ENCODE results near the gene NF1. TPM values are rescaled to one million over a fixed set of nuclear protein-coding genes. Genes with fewer than 3 reads are reported as not detected.

NF1 gene
- total and polyA plus RNA-seq, 4 donors: 8.4 to 116 (median 25.5) TPM

DNA sequence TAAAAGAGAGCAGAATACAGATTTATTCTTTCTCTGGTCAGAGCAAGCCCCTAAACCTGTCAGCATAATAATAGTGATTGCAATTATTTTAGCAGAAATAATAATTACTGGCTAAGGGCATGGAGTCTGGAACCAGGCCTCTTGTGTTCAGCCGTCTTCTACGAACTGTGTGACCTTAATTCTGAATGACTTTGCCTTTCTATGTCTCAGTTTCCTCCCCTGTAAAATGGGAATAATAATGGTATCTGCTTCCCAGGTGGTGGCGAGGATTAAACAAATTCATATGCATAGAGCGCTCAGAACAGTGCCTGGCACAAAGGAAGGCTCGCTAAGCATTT lies 330.1 kb downstream of the NF1 start:
- peaks cover 0 to 2% (median 0%) of the 10 kb centered on the region in 3 donors for H3K27me3 ChIP-seq (ENCODE audit: control insufficient read depth in 3 of 3, insufficient read depth in 3 of 3, low read length in 2 of 3)
- peak overlapping the region in 1 of 2 donors; percentile 46 for H3K27ac ChIP-seq (ENCODE audit: low read depth in 1 of 2, low read length in 1 of 2)
- 65 to 76% methylated on average over 5 of the region's 5 CpGs for WGBS, 2 donors
- no peak for ATAC-seq (ENCODE audit: insufficient read depth, low FRiP score)
- no peak for DNase-seq
- no peak overlapping the region for H3K4me3 ChIP-seq
- H3K9ac ChIP-seq (ENCODE audit: insufficient read depth in 1 of 2, low read length in 2 of 2): no peak overlapping the region
- H3K9me3 ChIP-seq (ENCODE audit: control insufficient read depth in 4 of 4, insufficient read depth in 3 of 4, low read length in 3 of 4): peaks cover 0 to 5% (median 0%) of the 10 kb centered on the region in 4 donors
- no peaks in the 10 kb centered on the region for H3K36me3 ChIP-seq (ENCODE audit: control insufficient read depth in 4 of 4, insufficient read depth in 4 of 4, low read length in 4 of 4)
- H3K4me1 ChIP-seq (ENCODE audit: control insufficient read depth in 5 of 5, insufficient read depth in 5 of 5, low read length in 5 of 5): peaks cover 0 to 13% (median 0%) of the 10 kb centered on the region in 5 donors
- TF ChIP-seq, protein P1, sequence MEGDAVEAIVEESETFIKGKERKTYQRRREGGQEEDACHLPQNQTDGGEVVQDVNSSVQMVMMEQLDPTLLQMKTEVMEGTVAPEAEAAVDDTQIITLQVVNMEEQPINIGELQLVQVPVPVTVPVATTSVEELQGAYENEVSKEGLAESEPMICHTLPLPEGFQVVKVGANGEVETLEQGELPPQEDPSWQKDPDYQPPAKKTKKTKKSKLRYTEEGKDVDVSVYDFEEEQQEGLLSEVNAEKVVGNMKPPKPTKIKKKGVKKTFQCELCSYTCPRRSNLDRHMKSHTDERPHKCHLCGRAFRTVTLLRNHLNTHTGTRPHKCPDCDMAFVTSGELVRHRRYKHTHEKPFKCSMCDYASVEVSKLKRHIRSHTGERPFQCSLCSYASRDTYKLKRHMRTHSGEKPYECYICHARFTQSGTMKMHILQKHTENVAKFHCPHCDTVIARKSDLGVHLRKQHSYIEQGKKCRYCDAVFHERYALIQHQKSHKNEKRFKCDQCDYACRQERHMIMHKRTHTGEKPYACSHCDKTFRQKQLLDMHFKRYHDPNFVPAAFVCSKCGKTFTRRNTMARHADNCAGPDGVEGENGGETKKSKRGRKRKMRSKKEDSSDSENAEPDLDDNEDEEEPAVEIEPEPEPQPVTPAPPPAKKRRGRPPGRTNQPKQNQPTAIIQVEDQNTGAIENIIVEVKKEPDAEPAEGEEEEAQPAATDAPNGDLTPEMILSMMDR (IDR thresholded peaks at IDR 0.05; ENCODE audit: control extremely low read depth, extremely low read depth): no peak

DNA sequence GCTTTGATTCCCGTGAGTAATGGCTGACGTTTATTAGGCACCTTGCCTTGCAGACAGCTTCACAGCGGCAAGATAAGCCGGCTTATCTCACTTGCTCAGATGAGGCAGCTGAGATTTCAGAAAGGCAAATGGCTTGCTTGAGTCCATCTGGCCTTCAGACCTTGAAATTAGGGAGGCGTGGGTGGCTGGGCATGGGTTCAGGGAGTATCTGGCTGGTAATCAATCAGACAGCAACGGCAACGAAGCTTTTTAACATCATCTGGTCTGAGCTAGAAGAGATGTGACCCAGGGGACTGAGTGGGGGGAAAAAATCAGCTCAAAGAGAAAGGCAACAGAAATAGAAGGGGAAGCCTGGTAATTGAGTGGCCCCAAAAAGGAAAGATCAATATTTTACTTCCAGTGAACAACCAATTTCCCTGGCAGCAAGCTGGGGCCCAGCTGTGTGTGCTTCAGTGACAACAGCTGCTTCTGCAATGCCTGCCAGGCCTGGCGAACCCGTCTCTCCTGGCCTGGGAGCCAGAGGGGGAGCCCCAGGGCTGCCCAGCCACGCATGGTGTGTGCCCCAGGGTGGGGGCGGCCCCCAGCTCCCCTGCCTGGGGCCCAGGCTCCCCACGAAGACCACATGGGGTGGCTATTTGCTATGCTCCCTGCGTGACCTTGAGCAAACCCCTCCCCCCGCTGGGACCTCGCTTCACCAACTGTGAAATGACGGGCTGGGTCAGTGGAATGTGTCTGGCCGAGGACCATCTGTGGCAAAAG lies 330.7 kb downstream of the NF1 start:
- 50 to 72% methylated on average over 17 of the region's 17 CpGs for WGBS, 2 donors
- no peaks in the 10 kb centered on the region for H3K36me3 ChIP-seq (ENCODE audit: control insufficient read depth in 4 of 4, insufficient read depth in 4 of 4, low read length in 4 of 4)
- TF ChIP-seq, protein P1 (IDR thresholded peaks at IDR 0.05; ENCODE audit: control extremely low read depth, extremely low read depth): no peak
- no peak overlapping the region for H3K9ac ChIP-seq (ENCODE audit: insufficient read depth in 1 of 2, low read length in 2 of 2)
- H3K9me3 ChIP-seq (ENCODE audit: control insufficient read depth in 4 of 4, insufficient read depth in 3 of 4, low read length in 3 of 4): peaks cover 0 to 5% (median 0%) of the 10 kb centered on the region in 4 donors
- peaks cover 0 to 13% (median 0%) of the 10 kb centered on the region in 5 donors for H3K4me1 ChIP-seq (ENCODE audit: control insufficient read depth in 5 of 5, insufficient read depth in 5 of 5, low read length in 5 of 5)
- no peaks in the 10 kb centered on the region for H3K27me3 ChIP-seq (ENCODE audit: control insufficient read depth in 3 of 3, insufficient read depth in 3 of 3, low read length in 2 of 3)
- no peak for ATAC-seq (ENCODE audit: insufficient read depth, low FRiP score)
- peak; percentile 71 to 80 (median 74) for DNase-seq
- H3K27ac ChIP-seq (ENCODE audit: low read depth in 1 of 2, low read length in 1 of 2): peak overlapping the region in 1 of 2 donors; percentile 46
- no peak overlapping the region for H3K4me3 ChIP-seq

Small RNA genes within 50 kb of the gene (small RNA-seq; reads per million reads assigned to genes)
- gene MIR4733 (ENCODE audit: low replicate concordance): not detected

Other genes with a start within 250 kb of the NF1 start
- gene TEFM, start 188.7 kb upstream of the NF1 start, total RNA-seq: 10 to 100 TPM; 12.5 to 14.0 TPM
- gene TEFM, start 188.7 kb upstream of the NF1 start, polyA plus RNA-seq: 10 to 100 TPM in 1 of 2 donors, 1 to 10 TPM in 1; 7.6 to 10.1 TPM
- gene ADAP2, start 173.0 kb upstream of the NF1 start, total RNA-seq: 10 to 100 TPM; 18.6 to 37.1 TPM
- gene ADAP2, start 173.0 kb upstream of the NF1 start, polyA plus RNA-seq: 10 to 100 TPM; 10.3 to 40.9 TPM
- gene RNF135, start 123.9 kb upstream of the NF1 start, total RNA-seq: 10 to 100 TPM; 11.1 to 42.1 TPM
- 10 to 100 TPM; 22.1 to 23.8 TPM for gene RNF135, start 123.9 kb upstream of the NF1 start, polyA plus RNA-seq
- gene OMG, start 202.3 kb downstream of the NF1 start, total RNA-seq: 10 to 100 TPM; 16.5 to 26.2 TPM
- 10 to 100 TPM; 35.8 to 41.6 TPM for gene OMG, start 202.3 kb downstream of the NF1 start, polyA plus RNA-seq
- 10 to 100 TPM in 1 of 2 donors, 1 to 10 TPM in 1; 8.1 to 28.2 TPM for gene EVI2B, start 219.1 kb downstream of the NF1 start, total RNA-seq
- 10 to 100 TPM; 27.7 to 86.9 TPM for gene EVI2B, start 219.1 kb downstream of the NF1 start, polyA plus RNA-seq
- gene EVI2A, start 226.6 kb downstream of the NF1 start, total RNA-seq: 10 to 100 TPM in 1 of 2 donors, 1 to 10 TPM in 1; 8.9 to 15.4 TPM
- 10 to 100 TPM; 17.1 to 44.9 TPM for gene EVI2A, start 226.6 kb downstream of the NF1 start, polyA plus RNA-seq

Data from lung (tissue), 13 donors.